ENCODE data around the gene OR10T2.

GRCh38 chr1:158400871-158401270 lies 1.6 kb upstream of the OR10T2 start:
- TF ChIP-seq CTCF (IDR thresholded peaks at IDR 0.05) (no peak), POLR2A (IDR thresholded peaks at IDR 0.05) (no peak)

Measured in heart left ventricle (tissue), 13 donors.